ENCODE results near the gene PRKN.

PRKN gene

DNA sequence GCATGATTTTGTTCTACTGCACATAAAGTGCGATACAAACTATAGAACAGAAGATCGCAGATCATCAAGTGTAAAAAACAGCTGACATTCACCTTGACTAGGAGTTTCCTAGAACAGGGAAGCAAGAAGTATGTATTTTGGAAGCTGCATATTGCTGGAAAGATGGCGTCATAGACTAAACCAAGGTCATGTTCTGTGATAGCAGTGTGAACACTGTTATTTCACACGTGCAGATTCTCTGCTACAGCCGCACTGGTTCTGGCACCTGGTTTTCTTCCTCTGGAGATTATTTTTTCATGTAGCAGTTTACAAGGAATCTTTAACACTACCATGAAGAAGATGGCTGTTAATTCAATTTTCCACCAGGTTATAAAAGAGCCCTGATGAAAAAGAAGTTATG lies 681.2 kb downstream of the PRKN start:
- TF ChIP-seq, protein P1, sequence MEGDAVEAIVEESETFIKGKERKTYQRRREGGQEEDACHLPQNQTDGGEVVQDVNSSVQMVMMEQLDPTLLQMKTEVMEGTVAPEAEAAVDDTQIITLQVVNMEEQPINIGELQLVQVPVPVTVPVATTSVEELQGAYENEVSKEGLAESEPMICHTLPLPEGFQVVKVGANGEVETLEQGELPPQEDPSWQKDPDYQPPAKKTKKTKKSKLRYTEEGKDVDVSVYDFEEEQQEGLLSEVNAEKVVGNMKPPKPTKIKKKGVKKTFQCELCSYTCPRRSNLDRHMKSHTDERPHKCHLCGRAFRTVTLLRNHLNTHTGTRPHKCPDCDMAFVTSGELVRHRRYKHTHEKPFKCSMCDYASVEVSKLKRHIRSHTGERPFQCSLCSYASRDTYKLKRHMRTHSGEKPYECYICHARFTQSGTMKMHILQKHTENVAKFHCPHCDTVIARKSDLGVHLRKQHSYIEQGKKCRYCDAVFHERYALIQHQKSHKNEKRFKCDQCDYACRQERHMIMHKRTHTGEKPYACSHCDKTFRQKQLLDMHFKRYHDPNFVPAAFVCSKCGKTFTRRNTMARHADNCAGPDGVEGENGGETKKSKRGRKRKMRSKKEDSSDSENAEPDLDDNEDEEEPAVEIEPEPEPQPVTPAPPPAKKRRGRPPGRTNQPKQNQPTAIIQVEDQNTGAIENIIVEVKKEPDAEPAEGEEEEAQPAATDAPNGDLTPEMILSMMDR (IDR thresholded peaks at IDR 0.05; ENCODE audit: low read depth, low read length), result no peak
- H3K4me3 ChIP-seq (ENCODE audit: low read depth, low read length), result no peak overlapping the region

DNA sequence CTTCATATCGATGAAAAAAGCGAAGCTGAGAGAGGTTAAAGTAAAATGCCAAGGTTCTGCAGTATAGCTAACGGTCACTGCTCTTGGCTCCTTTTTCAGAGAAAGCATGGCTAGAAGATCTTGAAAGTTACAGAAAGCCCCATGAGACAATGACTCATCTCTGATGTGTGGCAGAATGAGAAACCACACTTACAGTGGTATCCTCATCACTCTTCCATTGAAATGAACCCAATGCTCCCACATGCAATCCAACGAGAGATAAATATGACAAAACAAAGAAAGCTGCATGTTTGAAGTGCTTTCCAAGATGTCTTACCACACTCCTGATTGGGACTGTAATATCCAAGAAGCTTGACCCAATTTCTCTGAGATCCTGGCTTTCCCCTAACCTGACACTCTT lies 694.9 kb downstream of the PRKN start:
- TF ChIP-seq, protein P1 (IDR thresholded peaks at IDR 0.05; ENCODE audit: low read depth, low read length), result no peak
- H3K4me3 ChIP-seq (ENCODE audit: low read depth, low read length), result no peak overlapping the region

DNA sequence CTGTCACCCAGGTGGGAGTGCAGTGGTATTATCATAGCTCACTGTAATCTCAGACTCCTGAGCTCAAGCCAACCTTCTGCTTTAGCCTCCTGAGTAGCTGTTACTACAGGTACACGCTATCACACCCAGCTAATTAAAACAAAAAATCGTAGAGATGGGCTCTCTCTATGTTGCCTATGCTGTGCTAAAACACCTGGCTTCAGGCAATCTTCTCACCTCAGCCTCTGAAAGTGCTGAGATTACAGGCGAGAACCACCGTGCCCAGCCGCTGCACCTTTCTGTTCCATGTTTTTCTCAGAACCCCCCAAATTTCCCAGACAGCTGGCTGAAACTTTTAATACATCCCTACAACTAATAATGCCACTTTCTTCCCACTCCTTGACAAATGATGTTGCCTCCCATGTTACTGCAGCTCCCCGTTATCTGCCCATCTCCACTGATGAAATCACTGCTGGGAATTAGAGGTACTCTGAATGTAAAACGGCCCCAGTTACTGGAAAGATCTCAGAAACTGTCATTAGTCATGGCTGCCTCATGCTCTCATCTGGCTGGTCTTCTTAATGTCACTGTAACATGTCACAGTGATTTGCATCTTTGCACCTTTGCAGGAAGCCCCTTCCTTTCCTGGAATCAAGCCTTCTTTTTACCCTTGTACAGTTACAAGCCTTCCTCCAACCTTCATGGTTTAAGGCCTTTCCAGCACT lies 697.5 kb downstream of the PRKN start:
- no peak overlapping the region for H3K4me3 ChIP-seq (ENCODE audit: low read depth, low read length)
- TF ChIP-seq, protein P1 (IDR thresholded peaks at IDR 0.05; ENCODE audit: low read depth, low read length), result no peak

DNA sequence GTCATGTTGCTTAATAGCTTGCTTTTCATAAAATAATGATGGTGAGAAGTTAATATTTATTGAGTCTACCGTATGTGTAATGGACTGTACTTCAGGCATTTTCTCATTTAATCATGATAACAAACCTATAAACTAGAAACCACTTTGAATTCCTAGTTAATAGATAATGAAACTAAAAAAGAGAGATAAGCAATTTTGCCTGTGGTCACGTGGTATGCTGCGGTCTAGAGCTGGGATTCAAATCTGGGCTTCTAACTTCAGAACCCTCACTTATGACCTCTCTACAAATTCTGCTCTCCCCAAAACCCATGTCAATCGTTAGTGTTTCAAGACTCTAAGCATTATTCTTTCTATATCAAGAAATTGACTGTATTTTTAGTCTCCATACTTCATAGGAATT lies 700.7 kb downstream of the PRKN start:
- TF ChIP-seq, protein P1 (IDR thresholded peaks at IDR 0.05; ENCODE audit: low read depth, low read length), result no peak
- H3K4me3 ChIP-seq (ENCODE audit: low read depth, low read length), result no peak overlapping the region

DNA sequence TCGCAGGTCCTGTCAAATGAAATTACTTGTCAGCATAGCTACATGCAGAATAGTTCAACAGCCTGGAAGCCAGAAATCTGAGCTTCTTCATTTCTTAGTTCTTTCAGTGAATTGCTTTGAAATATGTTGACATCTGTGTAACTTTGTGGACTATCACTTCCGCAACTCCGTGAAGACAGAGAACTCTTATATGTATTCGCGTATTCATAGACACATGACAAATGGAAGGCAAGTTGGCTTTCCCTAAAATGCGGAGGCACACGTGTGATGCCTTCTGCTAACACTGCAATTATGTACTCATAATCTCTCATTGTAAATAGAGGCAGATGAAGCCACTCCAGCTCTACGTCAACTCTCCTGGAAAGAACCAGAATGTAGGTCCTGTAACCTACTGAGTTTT lies 701.5 kb downstream of the PRKN start:
- no peak overlapping the region for H3K4me3 ChIP-seq (ENCODE audit: low read depth, low read length)
- TF ChIP-seq, protein P1 (IDR thresholded peaks at IDR 0.05; ENCODE audit: low read depth, low read length), result no peak

DNA sequence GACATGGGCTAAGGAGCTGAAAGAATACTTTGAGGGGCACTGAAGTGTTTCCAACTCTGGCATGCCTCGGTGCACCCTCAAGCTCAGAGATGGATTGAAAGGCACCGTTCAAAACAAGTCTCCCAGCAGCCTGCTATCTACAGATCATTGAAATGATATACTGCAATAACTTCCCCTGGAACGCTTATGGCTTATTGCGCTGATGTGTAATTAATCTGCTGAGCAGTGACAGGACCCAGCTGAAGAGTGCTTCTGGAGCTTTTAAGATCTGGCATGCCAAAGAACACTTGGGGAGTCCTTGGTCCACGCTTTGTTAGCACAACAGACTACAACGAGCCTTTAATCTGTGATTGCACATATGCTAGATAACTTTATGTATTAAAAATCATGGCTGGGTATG lies 708.2 kb downstream of the PRKN start:
- TF ChIP-seq, protein P1 (IDR thresholded peaks at IDR 0.05; ENCODE audit: low read depth, low read length), result no peak

DNA sequence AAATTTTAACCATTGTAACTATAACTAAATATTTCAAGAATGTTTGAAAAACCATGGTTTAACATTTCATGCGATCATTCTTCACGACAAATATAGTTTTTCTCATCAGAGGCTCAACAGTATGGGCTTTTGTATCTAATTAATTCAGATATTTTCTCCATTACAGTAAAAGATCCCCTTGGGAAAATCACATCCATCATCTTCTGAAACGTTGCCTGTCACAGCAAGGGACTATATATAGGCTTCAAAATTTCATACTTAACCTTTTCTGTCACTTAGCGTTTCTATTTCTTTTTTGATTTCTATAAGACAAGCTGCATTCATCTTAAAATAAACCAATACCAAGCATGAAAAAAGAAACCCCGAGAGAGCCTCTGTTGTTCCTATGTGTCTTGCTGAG lies 710.0 kb downstream of the PRKN start:
- TF ChIP-seq, protein P1 (IDR thresholded peaks at IDR 0.05; ENCODE audit: low read depth, low read length), result no peak
- H3K4me3 ChIP-seq (ENCODE audit: low read depth, low read length), result no peak overlapping the region

More for the DNA sequence above, 708.2 kb downstream of the PRKN start:
- no peak overlapping the region for H3K4me3 ChIP-seq (ENCODE audit: low read depth, low read length)

Data from WI38 (cell line).